GM20000 (cell line): ENCODE results near the gene GLCCI1.

Source experiments
- DNase-seq: peaks from one replicate; pipeline ENCODE4 v3.0.0; 2012; ENCODE audit warnings: low spot score
- CTCF ChIP-seq: IDR thresholded peaks from 2 replicates; pipeline ENCODE4 v1.5.1; 2012; ENCODE audit warnings: mild to moderate bottlenecking, control low read depth; ENCODE audit errors: extremely low read depth, missing control alignments

Gene GLCCI1

DNA sequence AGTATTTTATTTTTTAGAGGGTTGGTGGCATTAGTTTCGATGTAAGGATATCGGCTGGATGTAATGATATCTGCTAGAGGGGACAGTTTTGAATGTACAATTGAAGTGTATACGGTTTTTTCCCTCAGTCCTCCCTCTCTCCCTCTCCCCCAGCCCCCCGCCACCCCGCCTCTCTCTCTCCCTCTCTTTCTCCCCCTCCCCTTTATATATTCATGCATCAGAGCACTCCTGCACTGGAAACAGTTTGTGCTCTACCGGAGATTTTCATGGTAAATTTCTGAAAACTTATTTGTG, 1.6 kb downstream of the GLCCI1 start:
- no peak for DNase-seq
- TF ChIP-seq CTCF, result no peak

DNA sequence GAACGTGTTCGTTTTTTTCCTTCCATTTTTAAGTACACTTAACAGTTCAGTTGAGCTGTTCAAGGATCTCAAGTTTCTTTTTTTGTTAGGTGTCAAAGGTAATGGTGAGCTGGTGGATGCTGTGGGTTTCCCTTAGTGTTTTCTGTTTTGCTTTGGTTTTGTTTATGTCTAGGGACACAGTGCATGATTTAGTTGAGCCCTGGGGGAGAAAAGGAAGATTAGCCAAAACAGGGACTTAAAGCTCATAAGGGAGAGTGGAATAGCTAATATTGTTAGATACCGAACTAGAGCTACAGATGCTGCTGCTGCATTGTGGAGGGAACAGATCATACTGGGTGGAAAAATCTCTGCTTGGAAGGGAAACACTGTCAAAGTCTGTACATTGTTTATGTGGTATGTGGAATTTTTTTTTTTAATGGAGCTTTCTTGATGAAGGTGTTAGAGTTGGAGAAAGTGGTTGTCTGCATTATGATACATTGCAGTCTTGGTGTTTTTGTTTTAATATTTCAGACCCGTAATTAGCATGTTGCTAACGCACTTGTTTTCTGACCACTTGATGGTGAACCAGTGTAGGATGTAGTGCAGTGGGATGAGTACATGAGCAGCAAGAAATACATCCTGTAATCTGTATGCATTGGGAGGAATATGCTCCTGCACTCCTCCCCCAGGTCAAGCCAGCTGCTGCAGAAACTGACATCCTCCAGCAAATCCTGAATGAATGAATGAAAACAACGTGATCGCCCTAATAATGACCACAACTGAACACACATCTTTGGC, 2.1 kb downstream of the GLCCI1 start:
- no peak for DNase-seq
- no peak for TF ChIP-seq CTCF

- DNase-seq, result no peak
- TF ChIP-seq CTCF, result no peak
Observed at GRCh38 chr7:7971308-7972040, 2.9 kb downstream of the GLCCI1 start.

DNA sequence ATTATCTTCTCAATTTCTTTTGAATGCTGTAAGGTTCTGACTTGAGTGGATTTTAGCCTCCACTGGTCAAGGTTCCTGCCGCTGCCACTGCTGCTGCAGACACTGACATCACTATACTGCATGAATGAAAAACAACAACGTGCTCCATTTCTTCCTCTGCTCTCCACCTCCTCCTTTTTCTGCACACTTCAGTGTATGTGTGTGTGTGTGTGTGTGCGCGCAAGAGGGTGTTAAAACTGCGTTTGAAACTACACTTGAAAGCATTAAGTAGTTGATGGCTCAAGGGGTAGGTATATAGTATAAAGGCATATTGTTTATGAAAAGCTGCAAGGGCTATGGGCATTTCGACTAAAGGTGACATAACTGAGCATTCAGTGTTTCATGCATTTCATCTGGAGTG, 3.5 kb downstream of the GLCCI1 start:
- no peak for TF ChIP-seq CTCF
- no peak for DNase-seq

DNA sequence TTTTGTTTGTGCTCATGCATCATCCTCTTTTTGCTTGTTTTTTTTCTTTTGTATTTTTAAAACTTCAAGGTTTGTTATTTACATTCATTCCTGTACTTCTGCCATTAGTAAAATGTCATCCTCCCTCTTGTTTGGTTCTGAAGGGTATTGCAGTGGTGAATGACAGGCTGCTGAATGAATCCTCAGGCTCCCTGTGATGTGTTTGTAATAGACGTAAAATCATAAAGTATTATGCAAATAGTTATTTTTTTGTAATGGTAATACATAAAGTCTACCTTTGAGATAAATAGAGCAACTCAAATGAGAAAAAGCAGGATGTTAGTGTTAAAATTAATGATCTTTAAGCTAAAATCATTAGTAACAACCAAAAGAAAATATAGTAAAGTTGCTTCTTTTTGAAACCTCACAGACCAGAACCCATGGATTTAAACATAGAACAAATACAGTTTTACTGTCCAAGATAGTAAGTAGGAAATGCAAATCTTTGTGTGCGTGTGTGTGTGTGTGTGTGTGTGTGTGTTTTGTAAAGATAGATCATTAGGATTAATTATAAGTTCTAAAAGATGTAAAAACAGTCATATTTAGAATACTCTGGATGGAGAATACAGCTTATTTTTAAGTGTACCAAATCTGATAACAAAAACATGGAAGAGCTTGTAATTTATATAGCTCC, 4.5 kb downstream of the GLCCI1 start:
- no peak for TF ChIP-seq CTCF
- no peak for DNase-seq

DNA sequence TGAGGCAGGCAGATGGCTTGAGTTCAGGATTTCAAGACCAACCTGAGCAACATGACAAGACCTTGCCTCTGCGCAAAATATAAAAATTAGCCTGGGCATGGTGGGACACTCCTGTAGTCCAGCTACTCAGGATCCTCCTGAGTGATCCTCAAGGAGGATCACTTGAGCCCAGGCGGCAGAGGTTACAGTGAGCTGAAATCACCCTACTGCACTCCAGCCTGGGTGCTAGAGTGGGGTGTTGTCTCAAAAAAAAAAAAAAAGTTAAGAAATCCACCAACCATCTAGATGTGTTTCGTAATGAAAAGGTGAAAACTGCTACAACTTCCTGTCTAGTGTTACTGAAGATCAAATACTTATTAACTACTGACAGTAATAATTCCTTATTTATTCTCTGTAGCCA, 8.1 kb downstream of the GLCCI1 start:
- DNase-seq, result no peak
- TF ChIP-seq CTCF, result no peak

- no peak for TF ChIP-seq CTCF
- no peak for DNase-seq
Observed at GRCh38 chr7:7977774-7978173, 9.2 kb downstream of the GLCCI1 start.
